HL-60/S4 treated with retinoic acid at 250 ng/mL for 4 days and 3 days (cell line): Measurements from ENCODE around the gene NCAM2.

Source experiments
- in situ Hi-C: fragments of 300-500 bp; cut with MboI; formaldehyde crosslinking; loops from 2 replicates; pipeline ENCODE4 v1.7.0; 2022; ENCODE audit warnings: low sequenced_read_pairs

Gene NCAM2

DNA sequence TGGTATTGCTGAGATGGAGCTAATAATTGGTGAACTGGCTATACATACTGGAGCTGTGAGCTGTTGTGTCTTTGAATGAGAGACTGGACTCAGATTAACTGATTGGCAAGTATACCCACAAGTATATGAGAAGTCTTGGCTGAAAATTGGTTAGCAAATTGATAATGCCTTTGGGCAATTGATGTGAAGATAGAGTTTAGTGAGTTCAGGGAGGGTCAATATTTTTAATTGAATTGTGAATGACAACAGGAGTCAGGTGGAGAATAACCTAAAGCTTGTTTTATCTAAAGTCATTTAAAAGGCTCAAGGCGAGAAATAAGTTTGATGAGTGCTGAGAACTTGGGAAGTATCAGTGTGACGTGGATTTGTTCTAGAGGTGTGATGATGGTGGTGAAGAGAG is 27.5 kb downstream of the NCAM2 start:
- in situ Hi-C loops, result no loop called here

DNA sequence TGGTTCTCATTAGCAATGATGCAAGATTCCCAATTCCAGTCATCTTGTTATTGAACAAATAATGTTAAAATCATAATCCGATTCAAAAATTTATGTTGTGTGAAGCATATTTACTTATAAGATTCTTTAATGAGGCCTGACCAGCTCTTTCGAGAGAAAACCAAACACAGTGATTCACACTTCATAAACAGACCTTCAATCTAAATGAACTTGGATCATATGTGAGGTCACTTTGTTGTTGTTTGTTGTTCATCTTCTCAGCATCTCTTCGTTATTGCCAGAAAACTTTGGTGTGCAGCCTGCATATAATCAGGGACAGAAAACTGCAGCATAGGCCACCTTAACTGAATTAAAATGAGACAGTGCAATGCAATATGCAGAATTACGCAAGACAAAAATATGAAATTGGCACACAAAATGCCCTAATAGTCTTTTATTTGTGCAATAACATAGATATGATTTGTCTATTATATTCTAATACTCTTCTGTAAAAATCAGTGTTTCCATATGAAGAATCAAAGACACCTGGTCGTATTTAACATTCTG is 30.1 kb downstream of the NCAM2 start:
- in situ Hi-C loops, result no loop called here

DNA sequence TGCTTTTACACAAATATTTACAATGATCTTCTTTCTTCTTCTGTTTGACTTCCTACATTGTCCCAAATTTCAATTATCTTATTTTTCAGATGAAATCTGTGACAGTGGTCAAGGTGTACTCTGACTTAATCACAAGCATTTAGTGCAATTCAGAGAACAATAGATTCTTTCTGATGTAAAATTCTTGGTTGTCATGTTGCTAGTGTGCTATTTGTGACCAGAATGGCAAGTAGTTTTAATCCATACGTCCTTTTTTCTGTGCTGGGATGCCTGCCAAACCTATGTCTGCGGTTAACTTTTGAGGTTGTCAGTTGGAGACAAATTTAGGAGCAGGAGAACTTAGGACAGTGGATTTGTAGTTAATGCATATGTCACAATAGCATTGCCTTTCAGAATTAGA is 31.0 kb downstream of the NCAM2 start:
- in situ Hi-C loops, result no loop called here

DNA sequence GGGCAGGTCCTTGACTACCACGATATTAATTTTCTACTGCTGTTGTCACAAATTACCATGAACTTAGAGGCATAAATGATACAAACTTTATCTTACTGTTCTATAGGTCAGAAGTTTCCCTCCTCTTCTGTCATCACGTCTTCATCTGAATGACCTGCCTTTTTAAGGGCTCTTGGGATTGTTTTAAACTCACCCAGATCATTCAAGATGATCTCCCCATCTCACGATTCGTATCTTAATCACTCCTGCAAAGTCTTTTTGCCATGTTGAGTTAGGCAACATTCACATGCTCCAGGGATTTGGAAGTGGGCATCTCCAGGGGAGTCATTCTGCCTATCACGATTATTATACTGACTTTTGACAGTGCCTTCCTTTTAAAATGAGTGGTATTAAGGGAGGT is 32.1 kb downstream of the NCAM2 start:
- in situ Hi-C loops, result no loop called here

DNA sequence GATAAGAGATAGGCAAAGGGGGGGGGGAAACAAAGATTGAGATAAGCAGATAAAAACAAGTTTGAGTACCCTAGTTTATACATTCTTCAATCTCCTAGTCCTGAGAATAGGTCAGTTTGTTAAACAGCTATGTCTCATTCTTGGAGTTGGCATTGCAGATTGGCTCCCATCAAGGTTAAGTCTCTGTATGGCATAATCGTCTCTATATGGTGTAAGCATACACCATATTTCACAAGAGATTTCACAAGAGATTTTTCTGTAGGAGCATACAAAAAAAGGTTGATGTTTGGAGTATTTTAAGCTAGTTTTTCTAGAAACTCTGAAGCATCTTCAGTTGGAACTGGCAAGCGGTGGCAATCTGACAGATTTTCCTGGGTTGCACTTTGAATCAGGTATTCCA is 35.8 kb downstream of the NCAM2 start:
- in situ Hi-C loops, result no loop called here

DNA sequence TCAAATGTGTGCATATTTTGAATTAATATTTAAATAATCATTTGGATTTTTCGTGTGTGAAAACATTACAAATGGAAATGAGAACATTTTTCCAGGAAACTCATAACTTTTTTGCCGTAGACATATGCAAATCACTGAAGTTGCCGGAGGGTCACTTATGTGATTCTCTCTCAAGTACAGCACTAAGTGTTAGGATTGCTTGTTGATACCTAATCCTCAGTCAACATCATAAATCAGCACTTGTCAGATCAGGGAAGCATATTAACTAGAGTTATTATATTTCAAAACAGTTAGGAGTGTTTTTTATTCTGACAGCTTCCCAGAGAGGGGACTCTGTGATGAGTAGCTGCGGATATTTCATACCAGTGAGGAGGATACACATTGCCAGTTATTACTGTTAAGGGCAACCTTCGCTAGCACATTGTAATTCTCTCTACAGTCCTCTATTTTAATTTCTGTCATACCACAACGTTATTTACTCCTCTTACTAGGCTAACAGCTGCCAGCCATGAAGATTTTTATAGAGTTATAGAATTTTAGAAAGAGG is 41.5 kb downstream of the NCAM2 start:
- in situ Hi-C loops, result no loop called here

DNA sequence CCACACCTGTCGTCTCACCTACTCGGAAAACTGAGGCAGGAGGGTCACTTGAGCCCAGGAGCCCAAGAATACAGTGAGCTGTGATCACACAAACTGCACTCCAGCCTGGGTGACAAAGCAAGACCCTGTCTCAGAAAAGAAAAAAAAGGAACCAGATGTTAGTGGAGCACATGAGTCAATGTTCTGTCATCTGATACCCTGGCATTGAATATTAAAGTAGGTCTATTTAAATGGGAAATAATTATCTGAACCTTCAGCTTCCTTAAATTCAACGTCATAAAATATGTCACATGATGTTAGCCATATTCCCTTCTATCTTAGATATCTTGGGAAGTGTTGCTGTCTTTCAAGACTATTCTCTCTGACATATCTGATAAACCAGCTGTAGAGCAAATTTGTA is 47.3 kb downstream of the NCAM2 start:
- in situ Hi-C loops, result no loop called here

DNA sequence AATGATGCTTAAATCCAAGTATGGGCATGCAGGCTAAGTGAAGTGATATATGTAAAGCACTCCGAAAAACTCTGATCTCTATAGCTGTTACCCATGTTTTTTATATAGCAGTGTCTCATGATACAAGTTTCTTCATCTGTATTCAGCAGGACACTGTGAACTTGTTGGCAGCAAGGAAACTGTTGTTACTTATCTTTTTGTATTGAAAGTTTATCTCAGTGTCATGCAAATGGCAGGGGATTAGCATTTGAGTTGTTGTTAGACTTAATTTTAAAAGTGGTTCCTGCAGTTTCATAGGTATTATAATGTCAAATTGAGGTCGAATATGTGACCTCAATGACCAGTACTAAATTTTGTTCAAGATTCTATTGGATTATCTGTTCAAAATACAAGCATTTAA is 47.9 kb downstream of the NCAM2 start:
- in situ Hi-C loops, result no loop called here

DNA sequence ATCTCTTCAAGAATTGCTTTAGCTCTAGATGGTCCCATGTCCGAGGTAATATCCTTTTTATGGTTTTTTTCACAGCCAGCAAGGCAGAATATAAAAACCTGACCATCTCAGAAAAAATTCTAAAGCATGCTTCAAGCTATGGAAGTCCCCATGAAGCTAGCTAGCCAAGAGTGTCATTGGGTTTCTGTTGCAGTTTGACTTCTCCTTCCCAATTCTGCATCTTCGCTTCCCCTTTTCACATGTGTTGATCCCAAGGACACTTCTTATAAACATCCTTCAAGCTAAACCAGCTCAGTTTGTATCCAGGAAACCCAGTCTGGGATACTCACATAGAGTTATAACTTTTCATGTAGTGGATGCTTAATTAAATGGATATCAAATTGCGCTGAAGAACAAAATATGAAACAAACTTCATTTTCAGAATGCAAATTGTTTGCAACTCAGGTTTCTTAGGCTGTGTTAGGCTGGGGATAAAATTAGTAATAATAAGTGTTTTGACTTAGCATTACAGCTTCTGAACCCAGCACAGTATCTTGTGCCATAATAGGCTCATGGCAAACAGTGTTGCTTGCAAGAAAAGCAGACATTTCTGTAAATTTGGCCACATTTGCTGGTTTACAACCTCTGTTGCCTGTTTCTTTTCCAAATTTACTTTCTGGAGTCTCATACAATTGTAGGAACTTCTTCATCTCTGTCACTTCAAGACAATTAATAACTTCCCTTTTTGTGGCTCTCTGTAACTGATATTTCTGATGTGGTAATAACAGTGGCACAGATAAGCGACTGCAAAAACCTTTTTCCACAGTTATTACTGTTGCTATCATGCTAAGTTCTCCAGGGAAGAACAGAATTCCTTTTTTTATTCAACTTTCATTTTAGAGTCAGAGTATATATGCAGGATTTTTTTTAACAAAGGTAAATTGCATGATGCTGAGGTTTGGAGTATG is 53.2 kb downstream of the NCAM2 start:
- in situ Hi-C loops, result no loop called here

DNA sequence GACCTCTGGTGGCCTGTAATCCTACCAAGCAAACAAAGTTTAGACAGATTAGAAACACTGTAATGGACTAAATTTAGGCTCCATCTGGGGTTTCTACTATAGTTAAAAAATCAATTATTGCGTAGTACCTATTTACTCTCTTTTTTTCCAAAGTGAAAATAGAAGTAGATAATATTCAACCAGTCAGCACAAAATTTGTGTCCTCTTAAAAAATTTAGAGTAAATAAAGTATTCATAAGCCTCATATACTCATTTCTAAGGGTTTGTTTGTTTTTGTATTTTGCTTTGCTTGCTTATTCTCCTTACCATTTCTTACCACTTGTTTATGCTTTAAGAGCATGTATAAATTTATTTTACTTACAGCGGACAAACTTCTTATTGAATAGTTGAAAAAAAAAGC is 54.5 kb downstream of the NCAM2 start:
- in situ Hi-C loops, result no loop called here

DNA sequence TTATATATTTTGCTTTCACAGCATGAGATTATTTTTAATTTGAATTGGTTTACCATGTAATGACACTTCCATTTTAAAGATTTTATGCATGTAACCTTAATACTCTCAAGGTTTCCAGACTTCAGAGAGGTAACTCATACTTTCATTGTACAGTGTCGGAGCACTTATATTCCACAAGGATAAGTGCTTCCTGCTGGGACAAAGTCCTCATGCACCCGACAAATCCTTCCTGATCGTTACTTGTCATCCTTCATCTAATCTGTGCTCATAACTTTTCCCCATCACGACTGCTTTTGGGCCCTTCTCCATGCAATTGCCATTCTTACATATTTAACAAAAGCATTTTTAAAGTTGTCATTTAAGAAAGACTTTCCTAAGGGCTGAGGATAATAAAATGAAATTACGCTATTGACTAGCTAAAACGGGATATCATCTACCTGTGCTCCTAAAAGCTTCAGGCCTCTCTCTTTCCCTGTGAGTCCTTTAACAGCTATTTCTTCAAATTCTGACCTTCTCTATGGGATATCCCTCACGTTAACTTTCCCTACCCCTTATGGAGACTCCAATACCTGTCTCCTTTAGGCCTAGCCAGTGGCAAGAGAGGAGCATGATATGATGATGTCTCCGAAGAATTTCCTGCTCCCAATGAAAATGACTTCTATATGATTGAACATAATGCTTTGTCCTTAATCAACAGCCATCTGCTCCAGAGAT is 59.3 kb downstream of the NCAM2 start:
- in situ Hi-C loops, result no loop called here

DNA sequence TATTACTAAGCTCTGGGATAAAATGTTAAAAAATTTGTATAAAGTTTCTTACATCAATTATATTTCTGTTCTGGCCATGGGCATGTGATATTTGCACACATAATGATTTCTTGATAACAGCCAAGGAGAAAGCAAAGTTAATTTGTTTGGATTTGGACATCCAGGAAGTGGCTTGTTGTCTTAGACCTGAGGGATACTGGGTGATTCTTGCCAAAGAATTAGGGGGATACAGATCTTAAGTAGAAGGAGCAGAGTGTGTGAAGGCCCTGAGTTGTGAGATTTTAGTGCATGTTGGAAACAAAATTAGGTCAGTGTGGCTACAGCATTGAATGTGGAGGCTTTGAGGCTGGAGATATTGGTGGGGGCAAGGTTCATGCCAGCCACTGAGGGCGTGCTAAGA is 65.6 kb downstream of the NCAM2 start:
- in situ Hi-C loops, result no loop called here

DNA sequence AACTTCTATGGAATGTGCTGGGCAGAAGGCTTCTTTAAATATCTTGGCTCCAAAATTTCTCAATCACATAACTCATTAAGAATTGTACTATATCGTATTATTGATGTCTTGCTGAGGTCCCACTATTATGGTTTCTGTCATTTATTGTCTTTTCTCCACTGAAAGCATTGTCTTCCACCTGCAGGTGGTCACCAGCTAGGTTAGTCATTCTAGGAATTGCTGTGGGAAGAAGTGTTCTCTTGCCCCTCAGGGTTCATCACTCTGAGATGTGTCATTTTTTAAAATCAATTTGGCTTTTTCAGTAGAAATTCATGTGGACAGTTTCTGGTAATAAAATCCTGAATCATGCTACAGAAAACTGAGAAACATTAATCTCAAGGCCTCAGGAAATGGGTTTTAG is 66.1 kb downstream of the NCAM2 start:
- in situ Hi-C loops, result no loop called here

DNA sequence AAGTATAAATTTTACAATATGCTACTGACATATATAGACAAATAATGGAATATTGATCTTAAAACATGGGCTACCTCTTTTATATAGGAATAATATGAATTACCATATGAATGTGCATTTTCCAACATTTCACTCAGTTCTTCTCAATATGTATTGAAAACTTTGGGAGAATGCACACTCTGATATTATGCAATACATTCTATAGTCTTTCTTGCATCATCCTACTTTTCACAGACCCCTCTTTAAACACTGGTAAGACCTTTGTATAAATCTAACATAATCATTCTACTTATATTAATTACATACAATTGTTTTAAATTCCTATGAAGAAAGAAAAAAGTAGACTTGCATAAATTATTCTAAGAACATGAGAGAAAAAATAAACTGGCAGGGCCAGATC is 69.2 kb downstream of the NCAM2 start:
- in situ Hi-C loops, result no loop called here

DNA sequence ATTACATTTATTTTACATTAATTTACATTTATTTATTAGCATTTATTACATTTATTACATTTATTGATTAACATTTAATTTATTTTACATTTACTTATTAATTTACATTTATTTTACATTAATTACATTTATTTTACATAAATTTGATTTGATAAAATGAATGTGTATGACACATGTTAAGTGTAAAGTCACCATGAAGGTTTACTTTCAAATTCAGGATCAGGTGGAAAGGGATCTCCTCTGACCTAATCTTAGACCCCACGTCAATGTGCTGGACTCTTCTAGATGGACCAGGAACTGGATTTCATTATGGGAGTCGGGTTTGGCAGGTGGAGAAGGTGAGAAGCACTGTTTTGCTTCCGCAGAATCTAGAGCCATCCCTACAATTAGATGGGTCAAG is 76.1 kb downstream of the NCAM2 start:
- in situ Hi-C loops, result no loop called here

DNA sequence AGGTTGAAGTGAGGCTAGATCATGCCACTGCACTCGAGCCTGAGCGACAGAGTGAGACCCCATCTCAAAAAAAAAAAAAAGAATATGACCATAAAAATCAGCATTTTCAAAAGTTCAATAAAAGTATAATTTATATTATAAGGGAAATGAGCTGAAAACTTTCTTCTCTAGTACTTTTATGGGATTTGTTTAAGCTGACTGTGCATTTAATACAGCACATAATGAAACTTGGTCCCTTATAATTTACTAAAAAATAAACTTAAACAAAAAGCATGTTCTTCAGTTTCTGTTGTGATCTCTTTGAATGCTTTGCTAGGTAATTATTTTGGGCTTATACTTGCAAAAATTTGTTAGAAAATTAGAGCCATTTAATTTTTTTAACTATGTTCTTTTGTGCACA is 77.8 kb downstream of the NCAM2 start:
- in situ Hi-C loops, result no loop called here

DNA sequence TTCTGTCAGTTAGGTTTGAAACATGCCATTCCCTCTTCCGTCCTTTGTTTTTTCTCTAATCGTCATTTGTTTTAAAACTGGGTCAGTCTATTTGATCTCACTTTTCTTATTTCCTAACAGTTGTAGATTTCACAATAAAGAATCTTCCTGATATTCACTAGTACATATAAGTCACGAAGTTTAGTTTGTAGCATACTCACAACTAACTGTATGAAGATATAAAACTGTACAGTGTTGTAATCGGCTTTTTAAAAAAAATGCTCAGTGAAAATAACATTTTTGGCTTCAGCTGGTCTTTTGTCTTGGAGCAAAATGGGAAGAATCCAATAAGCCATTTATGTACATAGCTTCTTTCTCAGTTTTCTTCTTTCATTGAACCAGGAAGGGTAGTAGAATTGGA is 78.3 kb downstream of the NCAM2 start:
- in situ Hi-C loops, result no loop called here

DNA sequence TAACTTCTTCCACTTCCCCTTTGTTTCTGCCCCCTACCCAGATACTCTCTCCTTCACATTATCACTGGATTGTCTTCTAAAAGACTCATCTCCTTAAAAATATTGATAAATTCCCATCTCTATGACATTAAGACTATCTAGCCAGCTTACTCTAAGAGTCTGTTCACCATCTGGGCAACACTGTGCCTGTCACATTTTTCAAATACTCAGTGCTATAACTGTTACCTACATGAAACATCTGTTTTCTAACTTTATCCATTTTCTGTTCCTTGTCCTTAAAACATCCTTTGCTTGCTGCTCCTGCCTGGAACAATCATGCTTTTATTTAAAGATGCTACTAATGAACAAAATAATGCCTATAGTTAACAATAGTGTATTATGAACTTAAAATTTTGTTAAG is 81.4 kb downstream of the NCAM2 start:
- in situ Hi-C loops, result no loop called here

DNA sequence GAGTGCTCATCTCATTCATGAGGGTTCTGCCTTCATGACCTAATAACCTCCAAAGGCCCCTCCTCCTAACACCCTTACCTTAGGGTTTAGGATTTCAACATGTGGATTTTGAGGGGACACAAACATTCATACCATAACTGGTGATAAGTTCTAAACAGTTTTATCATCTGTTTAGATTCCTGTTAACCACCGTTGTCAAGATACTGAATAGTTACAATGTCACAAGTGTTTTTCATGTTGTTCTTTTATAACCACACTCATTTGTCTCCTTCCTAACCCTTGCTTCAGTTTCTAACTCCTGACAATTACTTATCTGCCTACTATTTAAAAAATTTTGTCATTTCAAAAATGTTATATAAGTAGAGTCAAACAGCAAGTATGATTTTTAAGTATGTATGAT is 86.0 kb downstream of the NCAM2 start:
- in situ Hi-C loops, result no loop called here

DNA sequence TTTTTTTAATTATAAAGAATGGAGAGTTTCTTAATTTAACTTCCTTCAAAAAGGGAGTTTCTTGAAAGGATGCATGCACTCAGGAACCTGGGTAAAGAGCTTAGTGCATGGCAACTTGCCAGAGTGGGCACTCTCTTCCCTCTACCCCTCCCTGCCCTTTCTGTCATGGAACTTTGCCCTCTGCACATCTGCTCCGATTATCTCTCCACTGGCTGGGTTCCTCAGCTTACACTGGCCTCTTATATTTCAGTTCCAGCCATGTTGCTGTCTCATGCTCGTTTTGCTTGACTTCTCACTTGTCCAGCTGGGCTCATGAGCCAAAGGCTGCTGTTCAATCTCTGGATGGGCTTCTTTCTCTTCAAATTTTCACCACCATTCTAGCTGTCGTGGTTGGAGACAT is 87.0 kb downstream of the NCAM2 start:
- in situ Hi-C loops, result no loop called here

DNA sequence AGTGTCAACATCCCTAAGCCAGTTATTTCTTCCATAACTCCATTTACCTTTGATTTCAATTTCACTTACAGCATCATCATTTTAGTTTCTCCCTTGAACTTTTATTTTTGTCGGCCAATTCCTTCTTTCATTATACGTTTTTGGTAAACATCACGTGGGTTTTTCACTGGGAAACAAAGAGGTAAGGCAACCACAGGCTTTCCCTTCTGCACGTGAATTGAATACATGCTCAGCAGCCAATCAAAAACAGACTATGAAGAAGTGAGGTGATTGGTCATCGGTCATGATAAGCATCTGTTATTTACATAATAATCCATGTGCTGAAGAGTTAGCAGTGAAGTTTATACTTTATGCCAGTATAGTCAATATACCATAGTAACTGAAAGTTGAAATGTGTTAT is 98.7 kb downstream of the NCAM2 start:
- in situ Hi-C loops, result no loop called here

DNA sequence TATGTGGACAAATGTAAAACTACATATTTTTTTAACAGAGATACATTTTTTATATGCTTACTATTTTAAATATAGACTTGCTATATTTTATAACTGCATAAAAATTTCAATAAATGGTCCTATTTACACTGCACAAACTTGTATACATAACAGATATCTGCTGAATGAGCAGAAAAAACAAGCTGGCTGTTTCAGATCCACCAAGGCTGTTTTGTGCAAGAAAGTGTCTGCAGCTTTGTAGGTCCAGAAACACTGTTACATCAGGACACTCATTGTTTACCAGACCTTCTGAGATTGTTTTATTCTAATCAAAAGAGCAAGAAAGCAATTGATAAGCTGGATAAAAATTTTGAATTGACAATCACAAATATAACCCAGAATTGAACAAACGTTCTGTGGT is 99.3 kb downstream of the NCAM2 start:
- in situ Hi-C loops, result no loop called here
